NCI-H2227 treated with DMSO at 0.1 percent for 48 hours (cell line): ENCODE results near the gene SLC2A10.

Experiments used
- DNase-seq: peaks from one replicate; lab custom pipeline; 2025; lab: John Stamatoyannopoulos, UW

Gene SLC2A10

DNA sequence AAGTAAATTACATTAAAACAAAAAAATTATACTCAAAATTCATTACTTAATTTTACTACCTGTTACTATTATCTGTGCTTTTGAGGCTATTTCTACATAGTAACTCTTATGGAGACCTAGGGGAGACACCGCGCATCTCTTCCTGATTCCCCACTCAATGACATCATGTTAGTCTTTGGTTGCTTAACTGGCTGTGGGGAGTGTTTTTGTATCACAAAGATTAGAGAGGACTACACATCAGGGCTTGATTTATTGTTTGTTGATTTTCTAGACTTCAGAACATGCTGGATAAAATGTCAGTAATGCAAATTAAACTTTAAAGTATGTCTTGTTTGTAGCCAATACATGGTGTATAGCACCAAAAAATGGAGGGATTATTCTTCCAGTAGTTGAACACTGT, 26.0 kb downstream of the SLC2A10 start:
- no peak for DNase-seq

GRCh38 chr20:46739431-46740213, 30.2 kb downstream of the SLC2A10 start:
- DNase-seq, result no peak

DNA sequence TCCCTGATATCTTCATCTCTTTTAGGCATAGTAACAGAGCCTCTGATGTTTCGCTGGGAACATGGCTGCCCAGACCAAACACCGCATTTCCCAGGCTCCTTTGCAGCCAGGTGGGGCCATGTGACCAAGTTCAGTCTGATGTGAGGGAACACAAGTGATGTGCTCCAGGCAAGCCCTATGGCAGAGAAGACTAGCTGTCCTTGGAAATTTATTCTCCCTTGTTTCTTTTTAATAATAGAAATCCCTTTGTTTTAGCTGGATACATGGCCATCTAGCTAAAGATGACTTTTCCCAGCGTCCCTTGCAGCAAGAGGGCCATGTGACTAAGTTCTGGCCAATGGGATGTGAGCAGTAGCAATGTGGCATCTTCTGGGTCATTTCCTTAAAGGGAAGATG, 30.8 kb downstream of the SLC2A10 start:
- DNase-seq, result no peak

- DNase-seq, result no peak
Measured at GRCh38 chr20:46741924-46742668, 32.6 kb downstream of the SLC2A10 start.

- no peak for DNase-seq
Measured at GRCh38 chr20:46742669-46743045, 33.2 kb downstream of the SLC2A10 start.

DNA sequence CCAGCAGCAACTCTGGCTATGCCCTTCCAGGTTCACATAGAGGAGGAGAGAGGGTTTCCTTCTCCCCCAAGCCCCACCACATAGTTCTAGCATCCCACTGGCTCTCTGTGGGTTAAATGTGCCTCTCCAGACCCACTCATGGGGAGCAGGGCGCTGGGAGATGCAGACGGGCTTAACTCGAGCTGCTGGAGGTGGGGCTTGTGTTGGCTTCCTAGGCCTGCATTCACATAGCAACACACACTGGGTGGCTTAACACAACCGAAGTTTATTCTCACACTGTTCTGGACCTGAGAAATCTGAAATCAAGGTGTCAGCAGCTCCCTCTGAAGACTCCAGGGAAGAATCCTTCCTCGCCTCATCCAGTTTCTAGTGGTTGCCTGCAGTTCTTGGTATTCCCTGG, 33.6 kb downstream of the SLC2A10 start:
- DNase-seq, result no peak

- no peak for DNase-seq
Measured at GRCh38 chr20:46746956-46747526, 37.6 kb downstream of the SLC2A10 start.

- no peak for DNase-seq
Measured at GRCh38 chr20:46749147-46749546, 39.7 kb downstream of the SLC2A10 start.

DNA sequence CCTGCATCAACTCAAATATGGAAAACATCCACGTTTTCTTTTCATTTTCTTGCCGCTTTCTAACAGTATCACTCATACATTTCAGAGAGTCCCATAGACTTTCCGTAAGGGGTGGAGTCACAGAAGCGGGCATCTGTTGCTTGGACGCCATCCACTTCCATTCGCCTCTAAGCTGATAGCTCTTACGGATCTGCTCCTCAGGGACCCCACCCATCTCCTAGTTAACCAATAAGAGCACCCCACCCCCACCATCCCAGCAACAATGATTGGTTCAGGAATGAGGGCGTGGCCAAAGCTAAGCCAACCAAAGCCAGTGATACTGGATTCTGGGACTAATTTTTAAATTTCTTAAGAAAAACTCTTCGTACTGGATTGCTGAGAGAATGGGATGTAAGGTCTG, 42.4 kb downstream of the SLC2A10 start:
- no peak for DNase-seq

- peak; percentile 58 for DNase-seq
Measured at GRCh38 chr20:46752728-46753127, 43.3 kb downstream of the SLC2A10 start.

GRCh38 chr20:46755483-46756413, 46.3 kb downstream of the SLC2A10 start:
- no peak for DNase-seq

GRCh38 chr20:46756419-46756818, 47.0 kb downstream of the SLC2A10 start:
- DNase-seq, result no peak

- DNase-seq, result no peak
Measured at GRCh38 chr20:46757135-46757534, 47.7 kb downstream of the SLC2A10 start.

- peak; percentile 67 for DNase-seq
Measured at GRCh38 chr20:46757754-46758678, 48.6 kb downstream of the SLC2A10 start.

GRCh38 chr20:46758929-46759669, 49.6 kb downstream of the SLC2A10 start:
- DNase-seq, result no peak

- DNase-seq, result no peak
Measured at GRCh38 chr20:46761566-46761965, 52.1 kb downstream of the SLC2A10 start.

DNA sequence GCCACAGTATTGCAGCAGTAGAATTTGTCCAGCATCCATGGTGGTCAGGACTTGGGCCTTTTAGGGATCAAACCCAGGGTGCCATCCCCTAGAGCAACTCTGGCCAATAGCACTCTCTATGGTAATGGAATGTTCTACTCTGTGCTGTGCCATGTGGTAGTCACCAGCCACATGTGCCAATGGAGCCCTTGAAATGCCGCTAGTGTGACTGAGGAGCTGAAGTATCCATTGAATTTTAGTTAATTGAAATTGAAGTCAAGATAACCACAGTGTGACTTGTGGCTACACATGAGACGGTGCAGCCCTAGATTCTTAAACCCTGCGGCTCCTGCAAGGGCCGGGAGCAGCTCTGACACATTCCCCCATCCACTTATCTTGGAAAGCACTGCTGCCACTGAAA, 54.6 kb downstream of the SLC2A10 start:
- no peak for DNase-seq

DNA sequence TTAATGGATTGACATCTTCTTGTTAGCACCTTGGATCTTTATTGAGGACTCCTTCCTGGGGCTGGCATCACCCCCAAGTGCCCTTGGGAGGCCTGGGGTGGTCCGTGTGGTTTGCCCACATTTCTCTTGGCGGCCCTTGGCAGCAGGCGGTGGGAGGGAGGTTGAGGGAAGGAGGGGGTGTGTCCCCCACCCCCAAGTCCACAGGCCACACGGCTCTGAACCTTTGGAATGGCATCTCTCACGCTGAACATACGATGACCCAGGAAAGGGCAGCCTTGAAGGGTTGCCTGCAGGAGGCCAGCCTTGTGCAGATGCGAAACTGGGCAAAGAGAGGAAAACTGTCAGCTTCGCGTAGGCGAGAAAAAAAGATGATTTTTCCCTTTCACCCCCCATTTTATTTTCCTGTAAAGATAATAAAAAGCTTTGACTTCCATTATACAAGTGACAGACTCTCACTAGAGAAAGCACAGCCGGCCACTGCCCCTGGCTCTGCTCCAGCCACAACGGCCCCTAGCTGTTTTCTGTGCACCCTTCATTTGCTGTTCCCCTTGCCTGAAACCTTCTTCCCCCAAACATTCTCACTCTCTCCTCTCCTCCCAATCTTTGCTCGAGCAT, 56.2 kb downstream of the SLC2A10 start:
- DNase-seq, result no peak

DNA sequence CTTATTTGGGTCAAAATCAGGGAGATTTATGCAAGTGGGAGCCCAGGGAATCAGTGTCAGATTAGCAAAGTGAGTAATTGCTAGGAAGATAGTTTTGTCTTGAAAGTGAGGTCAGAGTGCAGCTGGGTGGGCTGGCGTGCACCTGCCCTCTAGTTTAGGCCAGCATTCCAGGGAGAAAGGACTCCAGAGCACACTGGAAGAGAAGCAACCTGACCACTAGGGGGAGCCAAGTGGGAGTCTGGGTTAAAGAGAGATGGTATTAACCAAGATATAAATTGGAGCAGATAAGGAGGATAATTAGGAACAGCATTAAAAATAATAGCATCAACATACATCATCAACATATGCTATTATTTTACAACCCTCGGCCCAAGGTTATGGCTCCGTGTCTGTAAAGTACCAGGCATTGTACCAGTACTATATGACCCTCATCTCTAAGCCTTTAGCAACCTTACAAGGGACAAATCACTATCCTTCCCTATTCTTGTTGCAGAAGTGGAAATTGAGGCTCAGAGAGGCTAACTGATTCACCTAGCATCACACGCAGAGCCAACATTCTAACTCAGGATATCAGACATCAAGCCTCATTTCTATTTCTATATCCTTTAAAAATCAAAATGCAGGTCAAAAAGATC, 57.8 kb downstream of the SLC2A10 start:
- DNase-seq, result no peak
